DOHH2 (cell line): ENCODE measurements around the gene GALNT17.

ENCODE experiments used
- CTCF ChIP-seq: fragments of 200-600 bp; sonication (generic); IDR thresholded peaks from one replicate; pipeline ENCODE4 v1.5.1; 2014; ENCODE audit warnings: antibody characterized with exemption, mild to moderate bottlenecking, low read depth, low read length; ENCODE audit not compliant: poor library complexity, severe bottlenecking
- EZH2phosphoT487 ChIP-seq: fragments of 200-600 bp; sonication (generic); IDR thresholded peaks from 2 replicates; pipeline ENCODE4 v1.6.1; 2017; ENCODE audit warnings: borderline replicate concordance, mild to moderate bottlenecking, antibody characterized with exemption, low read length, moderate library complexity, mixed read lengths

GRCh38 chr7:71708710-71709109, 576.8 kb downstream of the GALNT17 start:
- TF ChIP-seq CTCF = no peak
- TF ChIP-seq EZH2phosphoT487 = no peak
